CD4-positive, alpha-beta T cell treated with Interleukin-6 for 4 hours (primary cell): ENCODE measurements around the gene CDKN1C.

Experiments used
- DNase-seq: peaks from one replicate; pipeline ENCODE4 v3.0.0-alpha.2; 2020; ENCODE audit warnings: mixed read lengths

The CDKN1C gene

DNA sequence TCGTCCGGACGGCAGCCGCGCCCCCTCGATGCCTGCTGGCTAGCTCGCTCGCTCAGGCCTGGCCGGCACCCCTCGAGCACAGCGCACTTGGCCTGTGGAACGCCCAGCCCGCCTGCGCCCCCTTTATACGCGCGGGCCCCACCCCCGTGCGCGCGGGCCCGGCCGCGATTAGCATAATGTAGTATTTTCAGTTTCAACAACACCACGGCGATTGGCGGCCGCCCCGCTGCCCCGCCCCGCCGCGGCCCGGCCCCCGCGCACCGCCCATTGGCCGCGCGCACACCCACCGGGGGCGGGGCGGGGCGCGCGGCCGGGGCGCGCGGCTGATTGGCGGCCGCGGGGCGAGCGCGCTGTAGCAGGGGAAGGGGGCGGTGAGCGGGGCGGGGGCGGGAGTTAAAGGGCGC is at the start of gene CDKN1C:
Gene CDKN1C (minus strand): TSS at position 98 of the 404 bp plus-strand sequence. CDS start 319 bp downstream, outside the sequence.
- DNase-seq: peak; percentile 88

DNA sequence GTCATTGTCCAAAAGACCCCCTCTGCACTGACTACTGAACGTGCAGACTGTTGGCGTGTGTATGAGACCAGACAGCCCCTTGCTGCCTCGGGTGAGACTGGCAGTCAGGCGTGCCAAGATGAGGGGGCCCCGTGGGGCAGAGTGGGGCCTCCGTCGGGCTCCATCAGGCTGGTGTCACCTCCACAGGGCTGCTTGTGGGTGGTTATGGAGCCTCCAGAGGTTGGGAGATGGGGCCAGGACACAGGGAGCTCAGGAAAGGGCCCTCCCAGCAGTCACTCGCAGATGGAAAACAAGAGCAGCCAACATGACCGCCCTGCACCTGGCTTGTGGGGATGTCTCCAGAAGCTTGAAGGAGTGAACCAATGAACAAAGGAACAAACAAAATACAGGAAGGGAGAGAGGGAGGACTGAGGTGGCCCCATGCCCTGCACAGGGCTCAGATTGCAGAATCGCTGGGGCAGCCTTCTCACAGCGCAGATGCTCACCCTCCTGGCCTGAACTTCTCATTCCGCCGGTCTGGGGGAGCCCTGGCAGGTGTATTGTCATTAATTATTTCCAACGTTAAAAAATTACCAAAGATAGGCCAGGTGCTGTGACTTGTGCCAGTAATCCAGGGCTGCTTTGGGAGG is 49.1 kb upstream of the CDKN1C start:
- no peak for DNase-seq

DNA sequence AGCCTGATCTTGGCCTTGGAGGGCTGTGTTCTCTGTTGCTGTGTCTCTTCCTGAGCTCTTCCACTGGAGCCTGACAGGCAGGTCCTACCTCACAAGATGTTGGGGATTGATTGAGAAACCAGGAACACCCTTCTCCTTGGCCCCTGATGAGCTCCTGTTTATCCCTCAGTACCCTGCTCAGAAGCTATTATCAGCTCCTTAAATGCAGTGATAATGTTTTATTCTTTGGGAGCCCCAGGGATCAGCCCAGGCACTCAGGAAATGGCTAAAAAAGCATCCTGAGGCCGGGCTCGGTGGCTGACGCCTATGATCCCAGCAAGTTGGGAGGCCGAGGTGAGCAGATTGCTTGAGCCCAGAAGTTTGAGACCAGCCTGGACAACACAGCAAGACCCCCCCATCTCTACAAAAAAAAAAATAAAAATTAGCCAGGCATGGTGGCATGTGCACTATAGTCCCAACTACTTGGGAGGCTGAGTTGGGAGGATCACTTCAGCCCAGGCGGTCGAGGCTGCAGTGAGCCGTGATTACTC is 48.5 kb upstream of the CDKN1C start:
- DNase-seq: no peak

DNA sequence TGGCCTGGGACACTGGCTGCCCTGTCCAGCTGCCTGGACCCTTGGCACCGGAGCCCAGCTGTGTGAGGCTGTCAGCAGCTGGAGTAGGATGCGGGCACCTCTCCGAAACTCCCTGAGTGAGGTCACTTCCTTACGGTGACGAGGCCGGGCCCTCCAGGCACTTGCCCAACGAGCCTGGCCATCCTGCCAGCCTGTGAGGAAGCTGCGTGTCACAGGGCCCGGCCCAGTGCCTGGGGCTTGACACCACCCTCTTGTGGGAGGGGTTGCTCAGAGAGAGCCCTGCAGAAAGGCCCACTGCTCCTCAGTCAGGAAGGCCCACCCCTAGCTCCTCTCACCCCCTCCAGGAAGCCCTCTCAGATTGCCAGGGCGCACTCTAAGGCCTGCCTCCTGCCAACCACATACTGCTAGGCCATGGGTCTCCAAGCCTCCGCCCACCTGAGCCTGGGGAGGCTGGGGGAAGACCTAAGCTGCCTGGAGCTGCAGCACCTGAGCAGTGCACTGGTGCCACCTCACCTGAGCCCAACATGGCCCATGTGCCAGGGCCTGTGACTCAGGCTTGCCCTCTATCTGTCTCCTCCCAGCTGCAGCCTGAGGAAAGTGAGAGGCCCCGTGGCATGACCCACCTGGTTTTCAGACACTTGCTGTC is 47.9 kb upstream of the CDKN1C start:
- DNase-seq: peak; percentile 41

DNA sequence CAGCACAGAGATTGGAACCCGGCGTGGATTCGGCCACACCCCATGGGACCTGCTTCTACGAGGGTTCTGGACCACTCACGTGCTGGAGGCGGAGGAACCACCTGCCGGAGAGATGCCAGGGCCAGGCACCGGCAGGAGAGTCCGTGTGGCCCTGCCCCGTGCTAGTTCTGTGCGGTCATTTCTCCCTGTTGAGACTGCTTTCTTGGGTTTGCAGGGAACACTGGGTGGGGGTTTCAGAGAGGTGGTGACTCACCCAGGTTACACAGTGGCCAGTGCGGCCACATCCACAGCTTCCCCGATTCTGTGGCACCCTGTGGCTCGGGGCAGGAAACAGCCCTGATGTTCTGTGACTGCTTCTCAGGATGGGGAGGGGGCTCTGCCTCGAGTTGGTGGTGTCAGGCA is 47.3 kb upstream of the CDKN1C start:
- DNase-seq: no peak

DNA sequence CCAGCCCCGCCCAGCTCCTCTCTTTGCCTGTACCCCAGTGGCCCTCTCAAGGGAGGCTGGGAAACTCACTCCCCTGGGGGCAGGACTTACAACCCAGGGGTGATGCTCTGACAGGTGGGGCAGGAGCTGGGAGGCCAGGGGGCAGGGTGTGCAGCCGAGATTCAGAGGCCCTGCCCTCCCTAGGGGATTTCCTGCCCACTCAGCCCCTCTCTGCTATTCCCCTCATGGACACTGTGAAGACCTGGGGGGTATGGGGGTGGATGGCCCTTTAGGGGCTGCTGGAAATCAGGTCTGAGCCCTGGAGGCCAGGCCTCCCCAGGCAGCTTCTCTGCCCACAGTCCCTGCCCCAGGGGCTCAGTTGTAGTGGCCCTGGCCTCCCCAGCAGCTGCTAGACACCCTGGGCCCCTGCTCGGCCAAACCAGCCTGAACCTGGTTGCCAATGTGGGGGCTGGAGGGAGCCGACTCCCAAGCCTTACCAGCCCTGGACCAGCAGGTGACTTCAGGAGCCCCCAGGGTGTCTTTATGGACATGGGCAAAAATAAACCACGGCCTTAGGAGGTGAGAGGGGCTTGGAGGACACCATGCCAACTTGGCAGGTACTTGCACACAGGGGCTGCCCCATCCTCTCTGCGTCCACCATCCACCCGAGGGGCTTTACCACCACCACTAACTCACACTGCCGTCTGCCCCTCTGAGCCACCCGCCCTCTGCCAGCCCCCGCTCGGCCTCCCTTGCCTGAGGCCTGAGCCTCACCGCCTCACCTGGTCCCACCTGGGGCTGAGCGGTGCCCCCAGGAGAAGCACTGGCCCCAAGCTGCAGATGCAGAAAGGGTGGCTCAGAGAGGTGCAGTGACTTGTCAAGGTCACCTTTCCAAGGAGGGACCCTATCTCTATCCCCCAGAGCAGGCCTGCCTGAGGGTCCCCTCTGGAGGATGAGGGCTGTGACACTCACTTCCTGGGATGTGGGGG is 46.5 kb upstream of the CDKN1C start:
- DNase-seq: no peak

DNA sequence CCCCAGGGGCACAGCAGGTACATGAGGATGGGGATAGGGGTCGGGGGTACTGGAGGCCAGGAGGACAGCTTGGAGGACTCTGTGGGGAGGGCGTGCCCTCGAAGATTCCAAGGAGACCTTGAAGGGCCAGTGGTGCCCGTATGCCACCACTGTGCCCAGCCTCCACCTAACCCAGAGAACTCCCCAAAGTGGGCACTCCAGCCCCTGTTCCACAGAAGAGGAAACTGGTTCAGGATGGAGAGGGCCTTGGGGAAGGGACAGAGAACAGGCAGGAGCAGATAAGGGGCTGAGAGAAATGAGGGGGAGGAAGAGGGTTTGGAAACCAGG is 45.8 kb upstream of the CDKN1C start:
- DNase-seq: no peak

DNA sequence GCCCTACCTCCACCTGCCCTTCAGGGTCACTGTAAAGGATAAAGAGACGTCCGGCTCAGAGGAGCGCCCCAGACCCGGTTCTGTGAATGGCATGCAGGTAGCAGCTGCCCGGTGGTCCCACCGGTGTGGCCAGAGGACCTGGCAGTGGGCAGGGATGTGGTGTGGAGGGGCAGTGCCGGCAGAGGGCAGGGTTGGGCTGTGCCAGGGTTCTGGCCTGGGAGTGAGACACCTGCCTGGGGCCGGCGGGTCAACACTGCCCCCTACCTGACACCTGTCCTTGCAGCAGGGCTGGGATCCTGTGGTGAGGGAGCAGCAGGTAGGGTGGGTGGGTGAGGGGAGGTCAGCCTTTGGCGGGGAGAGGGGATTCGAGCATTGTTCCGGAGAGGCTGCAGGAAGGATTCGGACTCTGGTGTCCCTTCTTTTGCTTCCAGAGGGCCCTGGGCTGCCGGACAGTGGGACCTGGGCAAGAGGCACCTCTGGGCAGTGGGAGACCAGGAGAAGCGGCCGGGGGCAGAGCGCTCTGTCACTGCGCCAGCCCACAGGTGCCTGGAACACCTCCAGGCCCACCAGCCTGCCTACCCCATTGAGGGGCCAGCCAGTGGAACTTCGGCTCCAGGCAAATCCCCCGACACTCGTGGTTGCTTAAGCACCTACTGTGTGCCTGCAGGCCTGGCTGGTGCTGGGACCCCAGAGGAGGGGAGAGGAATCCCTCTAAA is 45.3 kb upstream of the CDKN1C start:
- peak; percentile 65 for DNase-seq

DNA sequence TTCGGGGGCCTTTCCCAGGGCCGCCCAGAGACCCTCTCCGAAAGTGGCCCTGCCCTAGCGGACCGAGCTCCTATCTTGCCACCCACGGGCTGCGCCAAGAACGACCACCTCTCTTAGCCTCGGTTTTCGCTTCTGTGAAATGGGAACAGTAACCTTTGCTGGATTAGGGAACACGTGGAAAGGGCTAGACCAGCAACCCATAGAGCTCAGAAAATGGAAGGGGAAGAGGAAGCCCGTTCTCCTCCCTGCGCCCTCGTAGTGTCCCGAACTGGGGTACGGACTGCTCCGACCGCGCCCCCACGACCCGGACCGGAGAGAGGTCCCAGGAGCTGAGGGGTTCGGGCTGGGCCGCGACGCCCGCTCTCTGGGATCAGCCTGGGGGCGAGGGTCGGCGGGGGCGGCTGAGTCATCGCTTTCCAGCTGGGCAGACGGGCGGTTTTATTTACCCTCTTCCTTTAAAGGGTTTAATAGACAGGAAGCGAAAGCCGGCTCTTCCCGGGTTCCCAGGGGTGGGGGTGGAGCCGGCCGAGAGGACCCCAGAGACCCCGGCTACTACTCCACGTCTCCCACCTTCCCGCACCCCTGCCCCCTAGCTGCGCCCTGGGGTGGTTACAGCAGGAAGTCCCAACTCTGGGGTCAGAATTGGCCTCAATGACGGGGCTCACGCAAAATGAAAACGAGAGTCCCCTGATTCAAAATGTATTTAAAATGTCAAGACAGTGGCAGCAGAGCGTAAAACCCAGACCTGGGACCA is 44.6 kb upstream of the CDKN1C start:
- DNase-seq: peak; percentile 35

DNA sequence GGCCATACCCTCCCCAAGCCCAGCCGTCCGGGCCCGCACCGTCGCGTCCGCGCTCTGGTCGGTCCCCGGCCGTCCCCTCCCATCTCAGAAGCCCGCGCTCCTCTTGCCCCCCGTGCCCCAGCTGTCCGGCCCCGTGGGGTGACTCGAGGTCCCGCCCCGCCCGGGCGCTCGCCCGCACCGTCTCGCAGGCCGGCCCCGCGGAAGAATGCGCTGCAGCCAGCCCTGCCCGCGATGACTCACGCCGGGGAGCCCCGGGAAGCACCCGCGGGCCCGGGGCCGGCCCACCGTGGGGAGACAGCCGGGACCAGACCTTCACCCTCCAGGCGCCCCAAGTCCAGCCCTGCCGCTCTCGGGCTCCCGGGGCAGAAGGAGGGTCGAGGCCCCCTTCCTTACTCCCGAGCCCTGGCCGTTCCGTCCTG is 44.0 kb upstream of the CDKN1C start:
- peak; percentile 43 for DNase-seq

DNA sequence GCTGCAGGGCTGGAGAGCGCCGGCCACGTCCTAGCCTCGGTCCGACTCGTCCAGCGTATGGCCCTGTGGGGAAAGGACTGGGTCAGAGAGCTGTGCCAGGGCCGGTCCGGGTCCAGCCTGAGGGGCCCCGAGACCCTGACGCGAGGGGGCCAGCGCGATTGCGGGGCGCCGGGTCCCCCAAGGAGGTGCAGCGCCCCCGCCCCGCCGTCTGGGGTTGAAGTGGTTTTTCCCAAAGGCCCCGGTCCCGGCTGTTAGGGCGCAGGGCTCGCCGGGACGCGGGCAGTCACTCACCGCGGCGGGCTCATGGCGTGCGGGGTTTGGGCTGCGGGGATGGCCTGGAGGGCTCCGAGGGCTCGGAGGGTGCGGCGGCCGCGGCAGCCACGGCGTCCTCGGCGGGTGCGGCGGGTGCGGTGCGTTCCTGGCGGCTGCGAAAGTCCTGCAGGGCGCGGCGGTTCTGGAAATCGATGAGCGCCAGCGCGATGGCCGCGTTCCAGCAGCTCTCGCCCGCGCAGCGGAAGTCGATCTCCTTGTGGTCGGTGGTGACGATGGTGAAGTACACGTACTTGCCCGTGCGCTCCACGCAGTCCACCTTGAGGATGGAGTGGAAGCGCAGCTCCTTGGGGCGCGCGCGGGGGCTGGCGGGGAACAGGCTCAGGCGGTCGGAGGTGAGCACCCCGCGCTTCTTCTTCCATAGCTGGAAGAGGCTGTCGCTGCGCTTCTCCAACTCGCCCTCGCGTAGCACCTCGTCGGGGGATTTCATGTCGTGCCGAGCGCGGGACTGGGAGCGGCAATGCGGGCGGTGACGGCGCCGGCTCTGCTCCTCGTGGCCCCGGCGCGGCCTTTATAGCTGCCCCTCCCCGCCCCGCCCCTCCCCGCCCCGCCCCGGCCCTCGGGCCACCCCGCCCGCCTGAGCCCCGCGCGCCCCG is 43.3 kb upstream of the CDKN1C start, which contains the start of gene PHLDA2:
Gene PHLDA2 (minus strand): TSS at position 816 of the 926 bp plus-strand sequence. CDS start 56 bp downstream, at position 760.
- peak; percentile 68 for DNase-seq

DNA sequence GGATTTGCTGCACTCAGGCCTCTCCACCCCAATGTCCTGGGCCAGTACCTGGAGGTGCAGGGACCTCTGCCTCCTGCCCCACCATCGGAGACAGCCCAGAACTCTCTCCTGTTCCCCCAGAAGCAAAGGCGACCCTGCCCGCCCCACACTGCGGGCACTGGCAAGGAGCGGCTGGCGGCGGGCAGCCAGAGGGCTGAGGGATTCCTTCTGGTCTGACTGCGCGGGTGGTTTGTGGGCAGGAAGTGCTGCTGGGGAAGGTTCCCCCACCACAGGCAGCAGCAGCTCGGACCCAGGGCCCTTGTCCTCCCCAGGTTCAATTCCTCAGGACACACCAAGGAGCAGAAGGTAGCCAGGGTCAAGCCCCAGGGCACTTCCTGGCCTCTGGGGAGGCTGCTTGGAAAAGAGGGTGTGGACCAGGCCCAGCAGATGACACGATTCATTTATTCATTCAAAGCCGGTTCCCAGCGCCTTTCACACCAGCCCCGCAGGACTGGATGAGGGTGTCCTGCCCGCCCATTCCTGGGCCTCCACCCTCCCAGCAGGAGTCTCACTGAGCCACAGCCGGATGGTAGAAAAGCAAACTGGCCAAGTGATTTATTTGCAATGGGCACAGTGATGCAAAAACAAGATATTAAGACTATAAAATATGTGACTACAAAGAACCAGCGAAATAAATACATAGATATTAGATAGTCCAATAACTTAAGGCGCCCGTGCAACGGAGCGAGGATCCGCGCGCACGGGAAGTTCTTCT is 42.5 kb upstream of the CDKN1C start:
- DNase-seq: no peak

DNA sequence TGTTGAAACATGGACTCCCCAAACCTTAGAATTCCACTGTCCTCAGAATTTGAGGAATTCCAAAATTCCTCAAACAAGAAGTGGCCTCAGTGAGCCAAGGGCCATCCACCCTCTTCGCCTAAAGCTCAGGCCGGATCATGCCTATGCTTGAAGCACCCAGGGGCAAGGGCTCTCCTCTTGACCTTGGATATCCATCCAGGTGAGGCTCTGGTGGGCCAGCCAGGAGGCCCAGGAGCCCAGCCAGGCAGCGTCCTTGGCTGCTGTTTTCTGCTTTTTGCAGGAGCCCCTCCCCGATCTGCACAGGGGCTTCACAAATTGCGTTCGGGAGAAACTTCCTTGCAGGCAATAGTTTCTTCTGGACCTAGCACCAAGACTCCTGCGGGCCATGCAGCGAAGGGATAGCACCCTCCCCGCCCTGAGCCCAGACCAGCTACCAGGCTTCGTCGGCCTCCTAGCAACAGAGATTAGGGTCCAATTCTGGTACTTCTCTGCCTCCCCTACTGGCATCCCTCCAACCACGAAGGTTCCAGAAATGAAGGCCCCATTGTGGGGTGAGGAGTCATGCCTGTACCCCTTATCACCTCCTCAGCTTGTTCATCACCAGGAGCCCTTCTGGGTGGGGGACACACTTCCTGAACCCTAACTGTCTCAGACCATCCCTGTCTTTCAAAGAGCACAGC is 41.7 kb upstream of the CDKN1C start:
- no peak for DNase-seq

DNA sequence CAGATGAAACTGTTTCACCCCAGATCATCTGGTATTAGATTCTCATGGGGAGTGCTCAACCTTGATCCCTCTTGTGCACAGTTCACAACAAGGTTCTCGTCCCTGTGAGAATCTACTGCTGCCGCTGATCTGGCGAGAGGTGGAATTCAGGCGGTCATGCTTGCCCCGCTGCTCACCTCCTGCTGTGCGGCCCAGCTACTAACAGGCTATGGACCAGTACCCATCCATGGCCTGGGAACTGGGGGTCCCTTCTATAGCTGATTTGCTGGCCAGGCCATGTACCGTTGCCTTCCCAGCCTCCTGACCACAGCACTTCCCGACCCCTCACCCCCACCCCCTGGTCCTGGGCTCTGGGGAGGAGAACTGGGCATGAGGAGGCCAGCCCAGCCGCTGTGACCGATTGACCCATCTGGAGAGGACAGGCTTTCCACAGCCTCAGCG is 41.1 kb upstream of the CDKN1C start:
- DNase-seq: no peak

DNA sequence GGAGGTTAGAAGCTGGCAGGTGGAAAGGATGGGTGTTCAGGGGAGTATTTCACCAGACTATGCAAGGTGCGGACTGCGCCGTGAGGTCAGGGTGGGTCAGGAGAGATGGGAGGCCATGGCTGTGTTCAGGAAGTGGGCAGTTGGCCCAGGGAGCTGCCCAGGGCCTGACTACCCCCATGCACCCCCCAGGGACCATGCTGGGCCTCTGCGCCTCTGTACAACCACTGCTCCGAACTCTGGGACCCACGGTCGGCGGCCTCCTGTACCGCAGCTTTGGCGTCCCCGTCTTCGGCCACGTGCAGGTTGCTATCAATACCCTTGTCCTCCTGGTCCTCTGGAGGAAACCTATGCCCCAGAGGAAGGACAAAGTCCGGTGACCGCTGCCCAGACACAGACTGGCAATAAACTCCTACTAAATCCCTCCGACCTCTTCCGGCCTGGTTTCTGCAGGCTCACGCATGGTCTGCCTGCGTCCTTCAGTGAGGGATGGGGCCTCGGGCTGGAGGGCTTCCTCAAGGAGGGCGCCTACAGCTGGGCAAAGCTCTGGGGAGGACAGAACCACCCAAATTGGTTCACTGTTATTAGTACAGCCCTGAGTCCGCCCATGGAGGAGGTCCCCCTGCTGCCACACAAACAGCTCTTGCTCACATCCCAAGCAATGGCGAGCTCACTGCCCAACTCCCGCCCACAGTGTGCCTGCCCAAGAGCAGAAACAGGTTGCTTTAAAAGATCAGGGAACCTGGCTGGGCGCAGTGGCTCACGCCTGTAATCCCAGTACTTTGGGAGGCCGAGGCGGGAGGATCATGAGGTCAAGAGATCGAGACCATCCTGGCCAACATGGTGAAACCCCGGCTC is 39.5 kb upstream of the CDKN1C start:
- DNase-seq: no peak

DNA sequence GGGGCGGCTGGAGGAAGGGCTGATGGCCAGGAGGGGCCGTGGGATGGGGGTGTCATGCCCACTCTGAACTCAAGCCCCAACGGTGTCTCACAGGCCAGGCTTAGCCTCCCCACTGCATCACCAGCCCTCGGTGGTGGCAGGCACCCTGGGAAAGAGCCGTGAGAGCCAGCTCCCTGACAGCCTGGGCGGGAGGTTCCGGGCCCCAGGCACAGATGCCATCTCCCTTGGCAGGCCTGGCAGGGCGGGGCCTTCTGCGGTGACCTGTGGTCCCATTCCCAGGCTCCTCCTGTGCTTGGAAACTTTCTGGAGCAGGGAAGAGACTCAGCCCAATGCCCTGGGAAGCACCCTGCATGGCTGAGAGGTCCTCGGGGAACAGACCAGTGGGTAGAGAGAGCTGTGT is 38.8 kb upstream of the CDKN1C start:
- no peak for DNase-seq

DNA sequence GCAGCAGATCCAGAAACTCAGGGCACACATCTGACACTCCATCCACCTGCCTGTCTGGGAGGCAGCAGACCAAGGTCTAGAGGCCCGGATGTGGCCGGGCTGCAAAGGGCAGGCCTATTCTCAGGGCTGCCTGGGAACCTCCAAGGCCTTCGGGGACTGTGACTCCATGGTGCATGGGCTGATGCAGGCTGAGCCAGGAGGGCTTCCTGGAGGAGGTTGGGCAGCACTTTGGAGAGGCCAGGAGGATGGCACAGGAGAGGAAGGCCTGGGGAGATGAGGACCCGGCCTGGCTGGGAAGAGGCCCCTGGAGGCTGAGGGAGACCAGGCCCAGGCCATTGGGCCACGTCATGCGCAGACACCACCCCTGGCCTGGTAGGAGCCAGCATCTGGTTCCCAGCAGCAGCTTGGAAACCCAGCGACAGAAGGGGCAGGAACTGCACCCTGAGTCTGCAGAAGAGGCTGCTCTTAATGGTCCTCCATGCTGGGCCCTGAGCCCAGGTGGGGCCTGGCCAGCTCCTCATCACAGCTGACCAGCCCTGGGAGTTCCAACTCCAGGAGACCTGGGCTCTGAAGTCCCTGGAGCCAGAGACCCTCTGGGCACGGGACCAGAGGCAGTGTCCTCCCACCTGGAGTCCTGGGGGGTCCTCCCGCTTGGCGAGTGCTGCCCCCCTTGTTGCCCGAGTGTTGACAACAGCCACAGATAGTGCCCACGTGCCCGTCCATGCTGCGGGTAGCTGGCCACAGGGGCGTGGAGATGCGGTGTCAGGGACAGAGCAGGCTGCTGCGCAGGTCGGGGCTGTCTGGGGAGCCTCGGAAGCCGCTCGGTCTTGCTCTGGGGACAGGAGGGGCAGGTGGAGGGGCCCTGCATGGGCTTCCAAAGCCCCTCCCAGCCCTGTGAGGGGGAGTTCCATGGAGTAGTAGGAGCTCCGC is 38.1 kb upstream of the CDKN1C start:
- DNase-seq: no peak
